Measurements from ENCODE around the gene CAPNS2.
"Not testable (repeated sequence)": the region's sequence is repeated elsewhere in the genome, so short reads cannot be mapped to it uniquely, and the experiment has no call there.

The CAPNS2 gene

DNA sequence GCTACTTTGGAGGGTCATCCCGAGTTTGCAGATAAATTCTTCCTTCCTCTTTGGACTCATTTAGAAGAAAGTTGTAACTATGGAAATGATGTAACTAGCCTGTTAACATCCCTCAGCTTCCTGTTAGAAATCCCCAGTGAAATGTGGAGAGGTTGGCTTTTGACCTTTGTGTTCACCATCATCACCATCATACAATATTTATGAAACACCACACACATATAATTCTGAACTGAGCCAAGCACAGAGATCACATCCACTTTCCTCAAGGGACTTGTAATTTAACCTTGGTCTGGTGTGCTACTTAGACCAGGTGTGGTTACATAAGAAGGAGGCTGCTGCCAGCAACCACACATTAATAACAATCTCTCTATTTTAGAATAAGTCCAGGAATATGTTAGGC is 2.5 kb downstream of the CAPNS2 start:
- no peak for DNase-seq

DNA sequence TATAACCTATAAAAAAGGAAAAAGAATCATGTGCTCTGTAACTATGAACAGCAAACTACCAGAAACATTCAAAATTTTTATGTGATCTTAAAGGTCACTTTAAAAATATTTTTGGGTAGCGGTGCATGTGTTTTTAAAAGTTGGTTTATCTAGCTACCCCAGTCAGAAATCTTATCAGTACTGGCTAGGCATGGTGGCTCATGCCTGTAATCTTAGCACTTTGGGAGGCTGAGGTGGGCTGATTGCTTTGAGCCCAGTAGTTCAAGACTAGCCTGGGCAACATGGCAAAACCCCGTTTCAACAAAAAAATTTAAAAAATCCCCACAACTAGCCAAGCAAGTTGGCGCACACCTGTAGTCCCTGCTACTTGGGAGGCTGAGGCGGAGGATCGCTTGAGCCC is 3.7 kb downstream of the CAPNS2 start:
- no peak for DNase-seq

DNA sequence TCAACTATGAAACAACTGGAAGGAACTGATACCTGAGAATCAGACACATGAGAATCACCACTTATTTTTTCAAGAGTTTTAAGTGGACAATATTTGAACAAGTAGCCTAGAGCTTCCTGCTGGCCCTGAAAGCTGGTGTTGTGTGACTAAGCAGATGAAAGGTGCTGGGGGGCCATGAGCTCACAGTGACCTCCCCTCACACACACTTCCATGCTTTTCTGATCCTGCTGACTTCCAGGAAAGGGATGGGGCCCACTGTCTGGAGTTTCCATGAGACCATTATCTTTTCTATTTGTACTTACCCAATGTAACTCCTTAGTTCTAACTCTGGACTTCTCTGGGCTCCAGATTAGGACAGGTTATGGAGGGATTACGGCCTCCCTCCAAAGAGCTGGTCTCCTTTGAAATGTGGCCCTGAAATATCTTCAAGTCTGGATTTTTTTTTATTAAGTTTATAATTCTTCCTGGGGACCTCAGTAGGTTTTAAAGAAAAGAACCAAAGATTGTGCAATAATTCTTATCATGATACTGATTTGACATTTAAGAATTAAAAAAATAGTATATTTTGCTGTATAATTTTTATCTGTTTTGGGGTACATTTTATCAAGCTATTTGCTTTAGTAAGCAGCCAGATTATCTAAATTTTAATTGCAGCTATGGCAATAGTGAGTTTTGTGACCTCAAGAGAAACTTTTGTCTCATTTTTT is 4.9 kb downstream of the CAPNS2 start:
- DNase-seq, result no peak

DNA sequence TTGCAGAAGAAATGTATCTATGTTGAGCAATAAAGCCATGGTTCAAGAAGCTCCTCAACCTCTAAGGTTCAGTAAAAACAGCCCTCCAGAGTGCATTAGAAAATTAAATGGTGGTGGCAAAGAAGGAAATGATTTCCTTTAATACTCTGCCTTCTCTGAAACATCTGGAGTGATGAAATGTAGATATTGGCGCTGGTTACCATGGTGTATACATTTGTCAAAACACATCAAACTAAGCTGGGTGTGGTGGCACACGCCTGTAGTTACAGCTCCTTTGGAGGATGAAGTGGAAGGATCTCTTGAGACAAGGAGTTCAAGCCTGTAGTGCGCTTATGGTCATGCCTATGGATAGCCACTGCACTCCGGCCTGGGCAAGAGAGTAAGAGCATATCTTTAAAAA is 6.0 kb downstream of the CAPNS2 start:
- DNase-seq, result no peak

DNA sequence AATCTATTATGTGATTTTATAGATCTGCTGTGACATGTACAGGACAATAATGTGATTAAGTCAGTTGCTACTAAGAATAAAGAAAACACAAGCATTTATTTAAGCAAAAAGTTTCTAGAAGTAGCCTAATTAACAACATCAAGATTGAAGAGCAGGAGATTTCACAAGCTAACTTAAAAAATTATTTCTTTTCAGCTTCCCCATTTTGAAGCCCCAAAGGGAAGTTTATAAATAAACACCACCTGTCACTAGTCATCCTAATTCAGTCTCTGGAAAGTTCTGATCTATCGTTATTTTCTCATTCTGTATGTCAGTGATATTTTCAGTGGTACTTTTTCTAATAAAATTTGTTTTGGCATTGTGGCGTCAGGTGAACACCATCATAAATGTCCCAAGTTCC is 8.3 kb downstream of the CAPNS2 start:
- no peak for DNase-seq

DNA sequence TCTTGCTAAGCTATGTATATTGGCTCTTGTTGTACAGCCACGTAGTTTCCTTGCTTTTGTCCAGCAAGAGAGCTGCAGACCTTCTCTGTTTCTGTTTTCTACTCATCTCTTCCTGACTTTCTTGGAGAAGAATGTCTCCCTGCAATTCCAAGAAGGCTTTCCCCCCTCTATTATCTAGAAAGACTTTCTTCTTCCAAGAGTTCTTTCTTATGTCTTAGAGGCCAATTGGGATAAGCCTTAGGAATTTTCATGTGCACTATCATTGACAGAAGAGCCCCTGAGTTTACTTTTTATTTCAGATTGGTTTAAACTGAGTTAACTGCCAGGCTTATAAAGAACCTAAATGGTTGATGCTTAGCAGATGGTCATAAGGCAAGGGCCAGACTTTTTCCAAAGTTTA is 9.0 kb downstream of the CAPNS2 start:
- DNase-seq, result no peak

DNA sequence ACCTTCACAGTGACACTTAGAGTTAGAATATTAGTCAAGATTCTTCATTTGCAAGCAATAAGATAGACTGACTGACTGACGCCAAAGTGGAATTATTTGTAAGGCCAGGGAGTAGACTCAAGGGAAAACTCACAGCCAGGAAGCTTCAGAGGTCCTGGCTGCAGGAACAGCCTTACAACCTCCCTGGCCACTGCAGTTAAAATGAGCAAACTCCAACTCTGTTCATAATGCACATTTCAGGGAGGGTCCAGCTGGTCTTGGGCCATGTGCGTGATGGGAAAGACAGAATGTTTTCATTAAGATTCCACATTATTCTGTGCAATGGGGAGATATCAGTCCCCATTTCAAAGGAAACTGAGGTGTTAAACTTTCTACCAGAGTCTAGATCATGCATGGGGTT is 9.9 kb downstream of the CAPNS2 start:
- no peak for DNase-seq

DNA sequence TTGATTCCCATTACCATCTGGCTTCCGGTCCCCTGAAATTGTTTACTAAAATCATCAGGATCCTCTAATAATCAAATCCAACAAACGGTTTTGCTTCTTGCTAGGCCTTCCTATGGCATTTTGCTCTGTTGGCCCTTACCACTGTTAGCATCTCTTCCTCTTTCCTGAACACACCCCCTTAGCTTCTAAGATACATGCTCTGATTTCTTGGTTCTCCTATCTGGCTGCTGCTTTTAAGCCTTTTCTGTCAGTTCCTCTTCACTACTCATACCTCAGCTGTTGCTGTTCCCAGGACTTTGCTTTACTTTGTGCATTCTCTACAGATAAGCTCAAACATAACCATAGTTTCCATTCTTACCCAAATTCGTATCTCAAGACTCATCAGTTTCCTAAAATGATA is 11.4 kb downstream of the CAPNS2 start:
- no peak for DNase-seq

DNA sequence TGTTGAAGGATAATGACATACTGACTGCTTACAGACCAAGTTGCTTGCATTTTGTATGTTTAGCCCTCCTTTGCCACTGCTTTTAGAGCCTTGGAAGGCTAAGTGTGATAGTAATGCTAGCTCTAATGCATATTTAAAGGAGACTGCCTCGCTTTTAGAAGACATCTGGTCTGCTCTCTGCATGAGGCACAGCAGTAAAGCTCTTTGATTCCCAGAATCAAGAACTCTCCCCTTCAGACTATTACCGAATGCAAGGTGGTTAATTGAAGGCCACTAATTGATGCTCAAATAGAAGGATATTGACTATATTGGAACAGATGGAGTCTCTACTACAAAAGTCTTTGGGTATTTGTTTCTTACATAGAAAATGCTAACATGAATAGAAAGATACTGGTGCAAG is 19.1 kb downstream of the CAPNS2 start:
- no peak for DNase-seq

DNA sequence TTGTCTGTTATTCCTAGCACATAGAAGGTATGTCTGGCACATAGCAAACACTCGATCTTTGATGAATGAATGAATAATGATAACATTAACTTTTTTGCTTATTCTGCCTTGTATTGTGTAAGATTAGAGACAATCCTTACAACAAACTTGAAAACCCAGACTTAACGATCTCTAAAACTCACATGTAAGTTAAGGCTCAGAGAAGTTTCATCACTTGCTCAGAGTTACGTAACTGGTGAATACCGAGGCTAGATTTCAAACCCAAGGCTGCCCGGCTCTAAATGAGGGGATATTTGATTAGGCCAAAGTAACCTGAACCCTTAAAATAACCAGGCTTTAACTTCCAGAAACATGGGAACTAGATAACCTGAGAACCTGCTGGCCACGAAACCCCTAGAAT is 22.3 kb downstream of the CAPNS2 start:
- no peak for DNase-seq

DNA sequence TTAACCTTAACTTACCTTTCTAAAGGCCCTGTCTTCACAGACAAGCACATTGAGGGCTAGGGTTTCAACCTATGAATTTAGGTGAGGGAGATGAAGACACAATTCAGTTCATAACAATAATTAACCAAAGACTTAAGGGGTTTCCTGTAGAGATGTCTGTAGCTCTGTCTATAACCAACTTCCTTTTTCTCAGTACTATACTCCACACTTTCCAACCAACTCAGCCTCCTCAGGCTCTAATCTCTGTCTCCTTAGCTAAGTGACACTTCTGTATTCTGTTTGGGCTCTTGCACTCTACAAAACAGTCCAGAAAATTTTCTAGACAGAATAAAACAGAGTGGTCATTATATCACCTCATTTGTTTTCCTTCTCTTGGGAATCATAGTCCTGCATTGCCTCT is 25.8 kb downstream of the CAPNS2 start:
- DNase-seq, result no peak

DNA sequence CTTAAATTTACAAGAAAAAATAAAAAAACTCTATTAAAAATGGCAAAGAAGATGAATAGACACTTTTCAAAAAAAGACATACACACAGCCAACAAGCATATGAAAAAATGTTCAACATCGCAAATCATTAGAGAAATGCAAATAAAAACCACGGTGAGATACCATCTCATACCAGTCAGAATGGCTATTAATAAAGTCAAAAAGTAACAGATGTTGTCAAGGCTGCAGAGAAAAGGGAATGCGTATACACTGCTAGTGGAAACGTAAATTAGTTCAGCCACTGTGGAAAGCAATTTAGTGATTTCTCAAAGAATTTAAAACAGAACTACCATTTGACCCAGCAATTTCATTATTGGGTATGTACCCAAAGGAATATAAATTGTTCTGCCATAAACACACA is 31.4 kb downstream of the CAPNS2 start:
- no peak for DNase-seq

DNA sequence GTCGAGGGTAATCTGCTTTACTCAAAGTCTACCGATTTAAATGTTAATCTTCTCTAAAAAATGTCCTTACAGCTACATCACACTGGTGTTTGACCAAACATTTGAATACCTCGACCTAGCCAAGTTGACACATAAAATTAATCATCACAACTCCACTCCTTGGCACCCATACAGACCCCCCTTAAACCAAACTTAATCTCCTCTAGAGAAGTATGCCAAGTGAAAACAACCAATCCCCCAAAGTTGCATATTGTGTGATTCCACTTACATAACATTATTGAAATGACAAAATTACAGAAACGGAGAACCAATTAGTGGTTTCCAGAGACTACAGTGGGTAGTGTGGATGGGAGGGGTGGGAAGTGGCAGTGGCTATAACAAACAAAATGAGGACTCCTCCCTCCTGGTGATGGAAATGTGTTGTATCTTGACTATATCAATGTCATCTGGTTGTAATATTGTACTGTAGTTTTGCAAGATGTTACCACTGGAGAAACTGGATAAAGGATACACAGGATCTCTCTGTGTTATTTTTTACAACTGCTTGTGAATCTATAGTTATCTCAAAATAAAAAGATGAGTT is 39.4 kb downstream of the CAPNS2 start:
- DNase-seq, result no peak

DNA sequence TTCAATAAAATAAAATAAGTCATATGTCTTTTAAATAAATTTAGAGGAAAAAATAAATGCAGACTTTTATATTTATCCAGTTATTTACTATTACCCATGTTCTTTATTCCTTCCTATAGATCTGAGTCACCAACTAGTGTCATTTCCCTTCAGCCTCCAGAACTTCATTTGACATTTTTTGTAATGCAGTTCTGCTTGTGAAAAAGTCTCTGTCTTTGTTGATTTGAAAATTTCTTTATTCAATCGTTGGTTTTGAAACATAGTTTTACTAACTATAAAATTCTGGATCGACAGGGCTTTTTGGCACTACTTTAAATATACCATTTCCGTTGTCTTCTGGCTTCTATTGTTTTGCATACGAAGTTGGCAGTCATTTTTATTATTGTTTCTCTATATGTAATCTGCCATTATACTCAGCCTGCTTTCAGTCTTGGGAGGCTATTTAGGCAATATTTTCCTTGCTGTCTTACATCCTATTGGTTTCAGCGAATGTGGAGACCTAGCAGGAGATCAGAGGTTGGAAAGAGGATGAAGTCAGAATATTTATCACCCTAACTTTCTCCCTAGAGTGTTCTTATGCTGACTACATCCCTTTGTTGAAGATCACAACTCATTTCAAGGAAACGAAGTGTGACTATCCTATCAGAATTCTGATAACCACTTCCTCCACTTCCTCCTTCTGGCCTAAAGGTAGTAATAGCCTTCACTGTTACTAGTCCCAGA is 47.3 kb downstream of the CAPNS2 start:
- DNase-seq, result no peak

DNA sequence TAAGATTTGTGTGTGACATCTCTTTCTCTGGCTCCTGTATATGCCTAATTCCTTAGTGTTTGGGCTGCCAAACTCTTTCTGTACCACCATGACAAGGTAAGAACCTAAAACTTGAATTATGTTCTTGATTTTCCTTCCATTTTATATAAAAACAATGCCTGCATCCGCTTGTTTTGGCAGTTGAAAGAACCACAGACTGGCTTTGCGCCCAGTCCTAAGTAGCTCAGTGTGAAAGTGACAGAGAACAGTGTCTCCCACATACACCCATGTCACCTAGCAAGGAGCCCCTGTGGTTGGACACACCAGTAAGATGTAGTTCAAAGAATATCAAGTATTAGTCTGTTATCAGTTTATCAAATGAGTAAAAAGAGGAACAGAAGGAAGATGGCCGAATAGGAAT is 48.6 kb downstream of the CAPNS2 start:
- no peak for DNase-seq

DNA sequence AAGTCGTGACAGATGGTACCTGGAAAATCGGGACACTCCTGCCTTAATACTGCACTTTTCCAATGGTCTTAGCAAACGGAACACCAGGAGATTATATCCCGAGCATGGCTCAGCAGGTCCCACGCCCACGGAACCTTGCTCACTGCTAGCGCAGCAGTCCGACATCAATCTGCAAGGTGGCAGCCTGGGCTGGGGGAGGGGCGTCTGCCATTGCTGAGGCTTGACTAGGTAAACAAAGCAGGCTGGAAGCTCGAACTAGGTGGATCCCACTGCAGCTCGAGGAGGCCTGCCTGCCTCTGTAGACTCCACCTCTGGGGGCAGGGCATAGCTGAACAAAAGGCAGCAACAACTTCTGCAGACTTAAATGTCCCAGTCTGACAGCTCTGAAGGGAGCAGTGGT is 49.2 kb downstream of the CAPNS2 start:
- not testable (repeated sequence) for DNase-seq
